ENCODE data around the gene CCDC107.

DNA sequence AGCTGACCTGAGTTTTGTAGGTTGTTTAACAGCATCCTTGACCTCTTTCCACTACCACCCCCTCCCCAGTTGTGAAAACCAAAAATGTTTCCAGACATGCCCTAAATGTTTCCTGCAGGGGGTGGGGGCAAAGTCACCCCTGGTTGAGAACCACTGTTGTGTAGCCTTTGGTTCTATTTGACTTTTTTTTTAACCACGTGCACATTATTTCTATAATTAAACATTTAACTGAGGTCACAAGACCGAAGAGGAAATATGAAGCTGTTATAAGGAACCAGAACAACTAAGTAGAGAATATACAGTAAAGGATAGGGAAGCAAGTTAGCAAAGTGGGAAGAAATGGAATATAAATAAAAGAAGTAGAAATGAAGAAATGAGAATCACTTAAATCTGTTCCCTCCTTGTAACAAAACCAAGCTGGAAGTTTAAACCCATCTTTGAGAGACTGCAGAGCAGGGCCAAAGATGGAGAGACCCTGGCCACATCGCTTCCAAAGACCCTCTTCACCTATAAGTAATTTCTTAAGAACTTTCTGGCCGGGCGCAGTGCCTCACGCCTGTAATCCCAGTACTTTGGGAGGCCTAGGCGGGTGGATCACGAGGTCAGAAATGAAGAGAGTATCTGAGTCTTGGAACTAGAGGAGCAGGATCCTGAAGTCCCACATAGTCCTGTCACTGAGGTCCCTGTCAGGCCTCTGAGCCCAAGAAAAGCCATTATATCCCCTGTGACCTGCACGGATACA, 21.8 kb upstream of the CCDC107 start:
- TF ChIP-seq, protein P1, sequence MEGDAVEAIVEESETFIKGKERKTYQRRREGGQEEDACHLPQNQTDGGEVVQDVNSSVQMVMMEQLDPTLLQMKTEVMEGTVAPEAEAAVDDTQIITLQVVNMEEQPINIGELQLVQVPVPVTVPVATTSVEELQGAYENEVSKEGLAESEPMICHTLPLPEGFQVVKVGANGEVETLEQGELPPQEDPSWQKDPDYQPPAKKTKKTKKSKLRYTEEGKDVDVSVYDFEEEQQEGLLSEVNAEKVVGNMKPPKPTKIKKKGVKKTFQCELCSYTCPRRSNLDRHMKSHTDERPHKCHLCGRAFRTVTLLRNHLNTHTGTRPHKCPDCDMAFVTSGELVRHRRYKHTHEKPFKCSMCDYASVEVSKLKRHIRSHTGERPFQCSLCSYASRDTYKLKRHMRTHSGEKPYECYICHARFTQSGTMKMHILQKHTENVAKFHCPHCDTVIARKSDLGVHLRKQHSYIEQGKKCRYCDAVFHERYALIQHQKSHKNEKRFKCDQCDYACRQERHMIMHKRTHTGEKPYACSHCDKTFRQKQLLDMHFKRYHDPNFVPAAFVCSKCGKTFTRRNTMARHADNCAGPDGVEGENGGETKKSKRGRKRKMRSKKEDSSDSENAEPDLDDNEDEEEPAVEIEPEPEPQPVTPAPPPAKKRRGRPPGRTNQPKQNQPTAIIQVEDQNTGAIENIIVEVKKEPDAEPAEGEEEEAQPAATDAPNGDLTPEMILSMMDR (conservative IDR thresholded peaks at IDR 0.05; ENCODE audit: low read length) = no peak
- TF ChIP-seq EZH2phosphoT487 (IDR thresholded peaks at IDR 0.05; ENCODE audit: borderline replicate concordance, low read depth, low read length) = no peak

Measured in OCI-LY7 (cell line).